GM10248 (cell line): ENCODE data around the gene CCDC175.

ENCODE experiments used
- CTCF ChIA-PET: fragments of 300-600 bp; sonication (Branson Sonifier 250); formaldehyde crosslinking; extraction: SDS; loops from one replicate; lab custom pipeline; 2021; ENCODE audit warnings: antibody characterized with exemption; lab: Yijun Ruan, JAX
- POLR2A ChIA-PET: fragments of 350-650 bp; sonication (Branson Sonifier 250); formaldehyde crosslinking; extraction: SDS; loops from one replicate; lab custom pipeline; 2020; ENCODE audit warnings: antibody characterized with exemption; lab: Yijun Ruan, JAX
- DNase-seq: peaks from one replicate; pipeline ENCODE4 v3.0.0; 2012; ENCODE audit errors: extremely low spot score
- CTCF ChIP-seq: IDR thresholded peaks from 2 replicates; pipeline ENCODE4 v1.5.1; 2012; ENCODE audit warnings: mild to moderate bottlenecking, low read depth; ENCODE audit errors: extremely low read depth, missing control alignments, control extremely low read depth

The CCDC175 gene

GRCh38 chr14:59576332-59577294 is at the start of gene CCDC175:
TSS of gene CCDC175 (minus strand) at chr14:59576812. CDS start at chr14:59576775, 37 bp downstream.
- CTCF ChIA-PET = interaction anchor here (0.6 to 5.1 kb wide), 36 partner anchors 8 to 475 kb away, joined by 3 to 73 read pairs (median 4); partner anchors contain the start of genes JKAMP and L3HYPDH
- POLR2A ChIA-PET = no interaction called here
- DNase-seq = peak; percentile 87
- peak; percentile 90 for TF ChIP-seq CTCF

GRCh38 chr14:59622631-59623030 is 46.0 kb upstream of the CCDC175 start:
- TF ChIP-seq CTCF = no peak
- CTCF ChIA-PET = interaction anchor here (1.3 to 1.5 kb wide), 2 partner anchors 10 to 275 kb away, joined by 4 to 9 read pairs; no protein-coding TSS in a partner anchor
- POLR2A ChIA-PET = no interaction called here
- DNase-seq = no peak

- ChIA-PET POLR2A (no interaction called here), CTCF (no interaction called here)
- TF ChIP-seq CTCF = no peak
- no peak for DNase-seq
These were observed 42.4 kb upstream of the CCDC175 start for GRCh38 chr14:59619061-59619460.

- CTCF ChIA-PET = interaction anchor here (1.6 to 2.3 kb wide), 2 partner anchors 21 to 25 kb away, joined by 3 to 11 read pairs; partner anchors contain the start of gene CCDC175
- DNase-seq = no peak
- POLR2A ChIA-PET = no interaction called here
- TF ChIP-seq CTCF = no peak
These were observed 24.4 kb upstream of the CCDC175 start for GRCh38 chr14:59601056-59601455.

- POLR2A ChIA-PET = no interaction called here
- CTCF ChIA-PET = interaction anchor here (1.6 to 2.3 kb wide), 2 partner anchors 21 to 24 kb away, joined by 3 to 11 read pairs; partner anchors contain the start of gene CCDC175
- TF ChIP-seq CTCF = no peak
- no peak for DNase-seq
These were observed 23.8 kb upstream of the CCDC175 start for GRCh38 chr14:59600211-59600945.

GRCh38 chr14:59595071-59595470 is 18.5 kb upstream of the CCDC175 start:
- CTCF ChIA-PET = interaction anchor here (1.0 to 1.4 kb wide), 3 partner anchors 11 to 302 kb away, joined by 3 to 5 read pairs (median 3); partner anchors contain the start of gene CCDC175
- no peak for TF ChIP-seq CTCF
- DNase-seq = no peak
- POLR2A ChIA-PET = no interaction called here
